GM08714 (cell line): ENCODE data around the gene GNB5.

Source experiments
- H3K4me3 ChIP-seq: fragments of 200-500 bp; sonication (Bioruptor generic); 2 replicates; pipeline ENCODE4 v1.5.1; 2014; ENCODE audit warnings: mild to moderate bottlenecking, low read length, inconsistent platforms
- ZNF274 ChIP-seq: IDR thresholded peaks from 2 replicates; pipeline ENCODE4 v1.6.1; 2012; ENCODE audit warnings: mild to moderate bottlenecking, low read depth, low read length

GNB5 gene

GRCh38 chr15:52164631-52165265, 26.4 kb downstream of the GNB5 start:
- no peak overlapping the region for H3K4me3 ChIP-seq
- no peak for TF ChIP-seq ZNF274

GRCh38 chr15:52163321-52164190, 27.6 kb downstream of the GNB5 start:
- H3K4me3 ChIP-seq: no peak overlapping the region

GRCh38 chr15:52162876-52163275, 28.3 kb downstream of the GNB5 start:
- no peak overlapping the region for H3K4me3 ChIP-seq

More at GRCh38 chr15:52163321-52164190, 27.6 kb downstream of the GNB5 start:
- TF ChIP-seq ZNF274: no peak

GRCh38 chr15:52162260-52162659, 28.9 kb downstream of the GNB5 start:
- no peak for TF ChIP-seq ZNF274
- H3K4me3 ChIP-seq: no peak overlapping the region

More at GRCh38 chr15:52162876-52163275, 28.3 kb downstream of the GNB5 start:
- no peak for TF ChIP-seq ZNF274

GRCh38 chr15:52161406-52161966, 29.7 kb downstream of the GNB5 start:
- TF ChIP-seq ZNF274: no peak
- no peak overlapping the region for H3K4me3 ChIP-seq

GRCh38 chr15:52159645-52160044, 31.5 kb downstream of the GNB5 start:
- H3K4me3 ChIP-seq: no peak overlapping the region
- TF ChIP-seq ZNF274: no peak

- no peak overlapping the region for H3K4me3 ChIP-seq
- TF ChIP-seq ZNF274: no peak
Measured at GRCh38 chr15:52158084-52158765, 33.0 kb downstream of the GNB5 start.

- no peak overlapping the region for H3K4me3 ChIP-seq
- TF ChIP-seq ZNF274: no peak
Measured at GRCh38 chr15:52155878-52156277, 35.3 kb downstream of the GNB5 start.

- no peak overlapping the region for H3K4me3 ChIP-seq
- TF ChIP-seq ZNF274: no peak
Measured at GRCh38 chr15:52154896-52155865, 36.0 kb downstream of the GNB5 start.

- no peak for TF ChIP-seq ZNF274
- H3K4me3 ChIP-seq: no peak overlapping the region
Measured at GRCh38 chr15:52153900-52154895, 37.0 kb downstream of the GNB5 start.

- TF ChIP-seq ZNF274: no peak
- H3K4me3 ChIP-seq: no peak overlapping the region
Measured at GRCh38 chr15:52151353-52151752, 39.8 kb downstream of the GNB5 start.

- TF ChIP-seq ZNF274: no peak
- no peak overlapping the region for H3K4me3 ChIP-seq
Measured at GRCh38 chr15:52150871-52151270, 40.3 kb downstream of the GNB5 start.
